ENCODE results near the gene ZCCHC24.

The ZCCHC24 gene

GRCh38 chr10:79399223-79399831 lies 46.1 kb downstream of the ZCCHC24 start:
- DNase-seq (ENCODE audit: low read depth) = no peak
- TF ChIP-seq CTCF (IDR thresholded peaks at IDR 0.05; ENCODE audit: low read depth, low read length, missing control alignments) = no peak
- no peak overlapping the region for H3K4me3 ChIP-seq (ENCODE audit: low read depth, low read length)

- no peak for TF ChIP-seq CTCF (IDR thresholded peaks at IDR 0.05; ENCODE audit: low read depth, low read length, missing control alignments)
- no peak overlapping the region for H3K4me3 ChIP-seq (ENCODE audit: low read depth, low read length)
- DNase-seq (ENCODE audit: low read depth) = no peak
Observed at GRCh38 chr10:79398642-79399041, 46.8 kb downstream of the ZCCHC24 start.

GRCh38 chr10:79397575-79398303 lies 47.7 kb downstream of the ZCCHC24 start:
- TF ChIP-seq CTCF (IDR thresholded peaks at IDR 0.05; ENCODE audit: low read depth, low read length, missing control alignments) = no peak
- H3K4me3 ChIP-seq (ENCODE audit: low read depth, low read length) = no peak overlapping the region
- no peak for DNase-seq (ENCODE audit: low read depth)

GRCh38 chr10:79397051-79397450 lies 48.4 kb downstream of the ZCCHC24 start:
- no peak for TF ChIP-seq CTCF (IDR thresholded peaks at IDR 0.05; ENCODE audit: low read depth, low read length, missing control alignments)
- no peak for DNase-seq (ENCODE audit: low read depth)
- H3K4me3 ChIP-seq (ENCODE audit: low read depth, low read length) = no peak overlapping the region

GRCh38 chr10:79396520-79396919 lies 48.9 kb downstream of the ZCCHC24 start:
- H3K4me3 ChIP-seq (ENCODE audit: low read depth, low read length) = no peak overlapping the region
- DNase-seq (ENCODE audit: low read depth) = no peak
- no peak for TF ChIP-seq CTCF (IDR thresholded peaks at IDR 0.05; ENCODE audit: low read depth, low read length, missing control alignments)

GRCh38 chr10:79394664-79395063 lies 50.8 kb downstream of the ZCCHC24 start:
- H3K4me3 ChIP-seq (ENCODE audit: low read depth, low read length) = no peak overlapping the region
- DNase-seq (ENCODE audit: low read depth) = no peak
- no peak for TF ChIP-seq CTCF (IDR thresholded peaks at IDR 0.05; ENCODE audit: low read depth, low read length, missing control alignments)
